H4 (cell line): ENCODE data around the gene SHROOM2. TPM values are rescaled to one million over a fixed set of nuclear protein-coding genes. Genes with fewer than 3 reads are reported as not detected.
"Not testable (repeated sequence)": the region's sequence is repeated elsewhere in the genome, so short reads cannot be mapped to it uniquely, and the experiment has no call there.

Experiments used
- DNase-seq: peaks from one replicate; pipeline ENCODE4 v3.0.0-alpha.2; 2015; ENCODE audit warnings: low spot score
- total RNA-seq: library from RNA; depleted of rRNA; stranded (reverse); fragments of >200 nt; shearing (Covaris generic); gene quantifications from 2 replicates; pipeline ENCODE4 v1.2.3, GENCODE V29; 2014; rRNA removed

The SHROOM2 gene, protein sequence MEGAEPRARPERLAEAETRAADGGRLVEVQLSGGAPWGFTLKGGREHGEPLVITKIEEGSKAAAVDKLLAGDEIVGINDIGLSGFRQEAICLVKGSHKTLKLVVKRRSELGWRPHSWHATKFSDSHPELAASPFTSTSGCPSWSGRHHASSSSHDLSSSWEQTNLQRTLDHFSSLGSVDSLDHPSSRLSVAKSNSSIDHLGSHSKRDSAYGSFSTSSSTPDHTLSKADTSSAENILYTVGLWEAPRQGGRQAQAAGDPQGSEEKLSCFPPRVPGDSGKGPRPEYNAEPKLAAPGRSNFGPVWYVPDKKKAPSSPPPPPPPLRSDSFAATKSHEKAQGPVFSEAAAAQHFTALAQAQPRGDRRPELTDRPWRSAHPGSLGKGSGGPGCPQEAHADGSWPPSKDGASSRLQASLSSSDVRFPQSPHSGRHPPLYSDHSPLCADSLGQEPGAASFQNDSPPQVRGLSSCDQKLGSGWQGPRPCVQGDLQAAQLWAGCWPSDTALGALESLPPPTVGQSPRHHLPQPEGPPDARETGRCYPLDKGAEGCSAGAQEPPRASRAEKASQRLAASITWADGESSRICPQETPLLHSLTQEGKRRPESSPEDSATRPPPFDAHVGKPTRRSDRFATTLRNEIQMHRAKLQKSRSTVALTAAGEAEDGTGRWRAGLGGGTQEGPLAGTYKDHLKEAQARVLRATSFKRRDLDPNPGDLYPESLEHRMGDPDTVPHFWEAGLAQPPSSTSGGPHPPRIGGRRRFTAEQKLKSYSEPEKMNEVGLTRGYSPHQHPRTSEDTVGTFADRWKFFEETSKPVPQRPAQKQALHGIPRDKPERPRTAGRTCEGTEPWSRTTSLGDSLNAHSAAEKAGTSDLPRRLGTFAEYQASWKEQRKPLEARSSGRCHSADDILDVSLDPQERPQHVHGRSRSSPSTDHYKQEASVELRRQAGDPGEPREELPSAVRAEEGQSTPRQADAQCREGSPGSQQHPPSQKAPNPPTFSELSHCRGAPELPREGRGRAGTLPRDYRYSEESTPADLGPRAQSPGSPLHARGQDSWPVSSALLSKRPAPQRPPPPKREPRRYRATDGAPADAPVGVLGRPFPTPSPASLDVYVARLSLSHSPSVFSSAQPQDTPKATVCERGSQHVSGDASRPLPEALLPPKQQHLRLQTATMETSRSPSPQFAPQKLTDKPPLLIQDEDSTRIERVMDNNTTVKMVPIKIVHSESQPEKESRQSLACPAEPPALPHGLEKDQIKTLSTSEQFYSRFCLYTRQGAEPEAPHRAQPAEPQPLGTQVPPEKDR (N-terminal part only)
- 2.5 and 3.6 TPM in 2 replicates for total RNA-seq

DNA sequence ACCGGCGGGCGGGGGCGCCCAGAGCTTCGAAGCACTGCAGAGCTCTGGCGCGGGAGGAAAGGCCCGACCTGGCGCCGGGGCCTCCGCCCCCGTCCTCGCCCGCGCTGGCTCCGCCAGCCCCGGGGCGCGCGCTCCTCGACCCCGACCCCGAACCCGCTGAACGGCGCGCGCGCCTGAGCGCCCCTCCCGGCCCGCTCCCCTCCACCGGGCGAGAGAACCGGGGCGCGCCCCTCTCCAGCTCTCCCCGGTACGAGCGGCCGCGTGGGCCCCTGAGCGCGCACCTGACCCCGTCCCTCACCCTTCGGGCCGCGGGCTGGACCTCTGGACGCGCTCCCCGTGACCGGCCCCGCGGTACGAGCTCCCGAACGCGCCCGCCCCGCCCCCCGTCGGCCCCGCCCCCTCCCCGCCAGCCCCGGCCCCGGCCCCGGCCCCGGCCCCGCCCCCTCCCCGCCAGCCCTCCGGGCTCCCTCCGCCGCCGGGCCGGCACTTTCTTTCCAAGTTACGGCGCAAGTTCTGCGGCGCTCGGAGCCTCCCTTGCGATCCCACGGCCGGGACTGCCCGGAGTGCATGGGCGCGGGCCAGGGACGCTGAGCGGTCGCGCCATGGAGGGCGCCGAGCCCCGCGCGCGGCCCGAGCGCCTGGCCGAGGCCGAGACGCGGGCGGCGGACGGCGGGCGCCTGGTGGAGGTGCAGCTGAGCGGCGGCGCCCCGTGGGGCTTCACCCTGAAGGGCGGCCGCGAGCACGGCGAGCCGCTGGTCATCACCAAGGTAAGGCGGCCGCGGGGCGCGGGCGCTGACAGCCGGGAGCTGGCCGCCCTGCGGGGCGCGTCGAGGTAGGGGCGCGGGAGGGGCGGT, at the start of gene SHROOM2:
Gene SHROOM2, plus strand, starts transcription at position 486 of the 854 bp plus-strand sequence. Its CDS starts 117 bp downstream, at position 603.
- DNase-seq, result no peak

DNA sequence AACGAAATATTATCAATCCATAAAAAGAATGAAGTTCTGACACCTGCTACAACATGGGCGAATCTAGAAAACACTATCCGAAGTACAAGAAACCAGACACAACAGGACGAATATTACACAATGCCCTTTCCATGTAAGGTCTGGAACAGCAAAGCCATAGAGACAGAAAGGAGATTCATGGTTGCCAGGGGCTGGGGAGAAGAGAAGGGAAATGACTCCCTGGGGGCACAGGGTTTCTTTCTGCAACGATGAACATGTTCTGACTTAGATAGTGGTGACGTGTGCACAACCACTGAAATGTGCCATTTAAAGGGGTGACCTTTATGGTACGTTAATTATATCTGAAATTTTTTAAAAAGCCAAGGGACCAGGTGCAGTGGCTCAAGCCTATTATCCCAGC, 48.9 kb upstream of the SHROOM2 start:
- DNase-seq, result no peak

DNA sequence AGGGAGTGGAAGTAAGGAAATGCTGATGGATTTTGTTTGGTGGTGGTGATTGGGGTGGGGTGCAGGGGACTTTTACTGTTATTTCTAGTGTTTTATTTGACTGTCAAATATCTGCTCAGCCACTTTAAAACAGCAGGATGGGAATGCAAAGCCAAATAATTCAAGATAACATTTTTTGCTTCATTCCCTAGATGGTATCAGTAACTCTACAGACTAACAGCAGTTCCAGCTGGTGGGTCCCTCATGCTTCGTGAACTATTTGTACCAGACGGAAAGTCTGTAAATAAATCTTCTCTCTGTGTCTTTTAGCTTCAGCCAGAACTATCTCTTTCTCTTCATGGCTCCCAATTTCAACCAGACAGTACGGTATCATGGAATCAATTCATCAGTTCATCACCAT, 48.1 kb upstream of the SHROOM2 start:
- no peak for DNase-seq

DNA sequence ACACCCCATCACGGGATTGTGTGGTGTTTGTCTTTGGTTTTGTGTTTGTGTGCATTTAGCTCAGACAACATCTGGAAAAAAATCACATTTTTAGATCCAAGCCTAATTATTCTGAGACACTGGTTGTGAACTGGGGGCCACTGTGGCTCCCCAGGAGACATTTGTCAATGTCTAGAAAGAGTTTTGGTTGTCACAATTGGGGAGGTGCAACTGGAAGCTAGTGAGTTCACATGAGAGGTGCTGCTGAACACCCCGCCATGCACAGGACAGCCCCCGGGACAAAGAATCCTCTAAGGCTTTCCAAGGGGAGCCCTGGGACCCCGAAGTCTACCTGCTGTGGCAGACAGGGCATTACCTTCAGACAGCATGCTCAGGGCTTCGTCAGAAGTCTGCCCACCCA, 47.1 kb upstream of the SHROOM2 start:
- DNase-seq, result no peak

DNA sequence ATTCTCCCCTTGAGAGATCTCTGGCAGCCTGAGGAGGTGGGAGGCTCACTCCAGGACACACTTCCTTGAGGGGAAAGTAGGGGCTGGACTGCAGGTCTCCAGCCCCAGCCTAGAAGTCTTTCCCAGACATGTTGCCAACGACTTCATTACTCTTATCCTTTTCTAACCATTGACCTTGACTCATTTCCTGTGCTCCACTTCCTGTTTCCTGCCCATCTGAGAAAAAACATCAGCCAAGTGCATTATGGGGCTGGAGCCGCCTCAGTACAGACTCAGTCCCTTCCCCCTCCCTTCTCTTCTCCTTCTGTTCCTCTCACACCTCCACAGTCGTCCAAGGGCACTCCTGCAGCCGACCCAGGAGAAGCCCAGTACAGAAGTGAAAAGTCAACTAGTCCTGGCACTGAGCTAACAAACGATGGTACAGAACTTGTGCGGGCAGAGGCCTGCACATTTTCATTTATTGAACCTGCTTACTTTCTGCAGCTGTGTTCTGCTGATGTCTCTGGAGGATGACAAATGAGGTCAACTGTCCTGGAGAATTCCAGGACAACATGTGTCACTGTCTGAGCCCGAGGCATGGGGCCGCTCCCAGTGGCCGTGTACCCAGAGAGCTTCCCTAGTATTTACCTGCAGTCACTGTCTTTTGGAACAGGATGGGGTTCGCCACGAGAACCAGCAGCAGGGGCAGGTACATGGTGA, 40.7 kb upstream of the SHROOM2 start:
- peak; percentile 23 for DNase-seq

DNA sequence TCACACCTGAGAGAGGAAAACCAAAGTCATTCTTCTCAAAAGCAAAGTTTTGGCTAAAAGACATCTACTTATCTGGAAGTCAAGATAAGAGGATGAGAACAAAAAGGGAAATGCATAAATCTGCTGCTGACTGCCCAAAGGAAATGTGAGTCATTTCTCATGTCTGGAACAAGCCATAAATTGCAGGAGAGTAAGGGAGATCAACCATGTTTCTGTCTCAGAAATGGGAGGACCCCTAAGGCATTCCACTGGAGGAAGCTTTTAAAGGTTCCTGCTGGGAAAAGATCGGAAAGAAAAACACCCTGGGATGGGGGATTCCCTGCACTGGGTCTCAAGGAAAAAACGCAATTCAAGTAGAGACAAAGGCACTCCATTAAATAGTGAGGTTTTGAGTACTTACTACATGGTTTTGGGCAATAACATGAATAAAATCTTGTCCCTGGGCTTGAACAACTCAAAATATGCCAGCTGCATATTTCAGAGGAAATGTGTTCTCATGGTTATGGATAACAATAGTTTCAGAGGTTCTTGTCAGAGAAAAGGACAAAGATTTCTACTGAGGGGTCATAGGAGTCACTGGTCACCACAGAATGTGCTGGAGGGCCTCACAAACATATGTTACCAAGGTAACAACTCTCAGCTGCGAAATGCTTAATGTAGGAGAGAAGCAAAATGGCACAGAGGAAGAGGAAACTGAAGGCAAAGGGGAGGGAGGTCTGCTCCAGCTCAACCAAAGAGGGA, 39.9 kb upstream of the SHROOM2 start:
- DNase-seq, result no peak

DNA sequence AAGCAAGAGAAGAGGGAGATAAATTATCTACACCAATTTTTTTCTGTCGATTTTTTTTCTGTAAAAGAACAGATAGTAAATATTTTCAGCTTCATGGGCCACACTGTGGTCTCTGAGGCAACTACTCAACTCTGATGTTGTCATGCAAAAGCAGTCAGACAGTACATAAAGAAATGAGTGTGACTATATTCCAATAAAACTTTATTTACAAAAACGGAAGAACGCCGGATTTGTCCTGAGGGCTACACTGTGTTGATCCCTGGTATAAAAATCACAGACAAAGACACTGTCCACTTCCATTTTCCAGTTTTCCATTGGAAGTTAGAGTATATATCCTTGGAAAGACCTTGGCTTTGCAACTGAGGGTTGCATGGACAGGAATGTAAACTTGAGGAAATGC, 38.6 kb upstream of the SHROOM2 start:
- DNase-seq, result no peak

DNA sequence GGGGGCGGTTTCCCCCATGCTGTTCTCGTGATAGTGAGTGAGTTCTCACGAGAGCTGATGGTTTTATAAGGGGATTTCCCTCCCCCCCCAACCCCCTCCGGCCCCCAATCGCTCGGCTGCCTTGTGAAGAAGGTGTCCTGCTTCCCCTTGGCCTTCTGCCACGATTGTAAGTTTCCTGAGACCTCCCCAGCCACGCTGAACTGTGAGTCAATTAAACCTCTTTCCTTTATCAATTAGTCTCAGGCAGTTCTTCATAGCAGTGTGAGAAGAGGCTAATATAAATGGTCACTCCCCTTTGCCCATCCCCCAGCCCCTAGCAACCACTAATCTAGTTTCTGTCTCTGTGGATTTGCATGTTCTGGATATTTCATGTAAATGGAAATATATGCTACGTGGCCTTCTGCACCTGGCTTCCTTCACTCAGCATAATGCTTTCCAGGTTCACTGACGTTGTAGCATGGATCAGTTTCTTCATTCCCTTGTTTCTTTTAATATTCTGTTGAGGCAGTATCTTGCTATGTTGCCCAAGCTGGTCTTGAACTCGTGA, 37.0 kb upstream of the SHROOM2 start:
- DNase-seq, result no peak

DNA sequence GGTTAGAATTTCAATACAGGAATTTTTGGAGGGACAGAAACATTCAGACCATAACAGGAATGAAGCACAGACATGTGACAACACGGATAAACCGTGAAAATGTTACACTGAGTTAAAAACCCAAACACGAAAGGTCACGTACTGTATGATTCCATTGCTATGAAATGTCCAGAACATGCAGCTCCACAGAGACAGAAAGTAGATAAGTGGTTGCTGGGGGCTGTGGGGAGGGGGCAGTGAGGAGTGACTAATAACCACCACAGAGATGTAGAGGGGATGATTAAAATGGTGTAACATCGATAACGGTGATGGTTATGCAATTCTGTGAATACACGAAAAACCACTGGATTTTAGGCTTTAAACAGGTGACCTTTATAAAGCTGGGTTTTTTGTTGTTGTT, 28.9 kb upstream of the SHROOM2 start:
- no peak for DNase-seq

DNA sequence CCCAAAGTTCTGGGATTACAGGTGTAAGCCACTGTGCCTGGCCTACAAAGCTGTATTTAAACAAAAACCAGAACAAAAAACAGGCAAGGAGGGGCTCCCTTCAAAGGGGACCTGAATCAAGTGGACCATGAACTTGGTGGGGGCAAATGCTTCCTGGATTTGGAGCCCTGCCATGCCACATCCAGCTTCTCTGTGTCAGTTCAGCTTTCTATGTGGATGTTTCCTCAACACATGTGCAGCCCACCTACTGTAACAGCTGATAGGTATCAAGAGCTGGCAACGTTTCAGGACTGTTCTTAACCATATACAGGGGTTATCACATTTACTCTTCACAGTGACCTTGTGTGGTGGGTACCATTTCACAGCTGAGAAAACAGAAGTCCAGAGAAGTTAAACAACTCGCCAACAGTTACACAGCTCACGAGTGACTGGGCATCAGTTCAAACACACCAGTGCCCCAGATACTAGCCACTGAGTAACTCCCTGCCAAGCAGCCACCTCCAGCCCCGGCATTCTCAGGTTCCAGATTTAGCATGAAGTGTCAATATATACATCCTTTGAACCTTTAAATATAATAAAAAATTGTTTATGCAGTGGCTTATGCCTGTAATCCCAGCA, 28.1 kb upstream of the SHROOM2 start:
- DNase-seq, result no peak

DNA sequence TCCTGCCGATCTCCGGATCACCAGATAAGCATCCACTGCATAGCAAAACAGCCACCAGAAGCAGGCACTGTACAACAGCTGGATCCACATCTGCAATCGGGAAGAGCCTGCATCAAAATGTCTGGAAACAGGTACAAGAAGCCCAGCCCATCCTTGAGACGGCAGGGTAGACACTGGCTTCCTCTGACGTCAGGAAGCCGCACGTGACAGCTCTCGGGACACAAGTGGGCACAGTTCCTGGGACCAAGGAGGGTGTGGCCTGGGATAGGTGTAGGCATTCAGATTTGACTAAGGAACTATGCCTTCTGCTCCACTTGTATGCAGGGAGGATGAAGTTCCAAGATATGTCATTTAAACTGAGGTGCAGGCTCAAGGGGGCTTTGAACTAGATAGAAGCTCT, 26.9 kb upstream of the SHROOM2 start:
- no peak for DNase-seq

DNA sequence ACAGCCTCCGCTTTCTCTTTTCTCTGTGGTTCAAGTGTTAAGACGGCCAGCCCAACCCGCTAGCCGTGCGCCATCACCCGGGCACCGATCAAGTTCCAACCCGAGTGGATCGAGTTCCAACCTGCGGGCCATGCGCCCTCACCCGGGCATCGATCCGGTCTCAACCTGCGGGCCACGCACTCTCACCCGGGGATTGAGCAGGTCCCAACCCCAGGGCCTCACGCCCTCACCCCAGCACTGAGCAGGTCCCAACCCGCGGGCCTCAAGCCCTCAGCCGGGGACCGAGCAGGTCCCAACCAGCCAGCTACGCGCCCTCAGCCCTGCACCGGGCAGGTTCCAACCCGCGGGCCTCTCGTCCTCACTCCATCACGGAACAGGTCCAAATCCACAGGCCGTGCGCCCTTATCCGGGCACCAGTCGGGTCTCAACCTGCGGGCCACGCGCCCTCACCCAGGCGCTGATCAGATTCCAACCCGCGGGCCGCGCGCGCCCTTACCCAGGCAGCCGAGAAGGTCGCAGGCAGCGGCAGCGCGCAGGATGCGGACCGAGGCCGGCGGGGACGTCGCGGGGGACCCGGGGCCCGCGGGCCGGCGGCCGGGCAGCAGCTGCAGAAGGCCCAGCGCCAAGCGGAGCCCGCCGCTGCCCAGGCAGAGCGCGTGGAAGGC, 21.0 kb upstream of the SHROOM2 start:
- no peak for DNase-seq

DNA sequence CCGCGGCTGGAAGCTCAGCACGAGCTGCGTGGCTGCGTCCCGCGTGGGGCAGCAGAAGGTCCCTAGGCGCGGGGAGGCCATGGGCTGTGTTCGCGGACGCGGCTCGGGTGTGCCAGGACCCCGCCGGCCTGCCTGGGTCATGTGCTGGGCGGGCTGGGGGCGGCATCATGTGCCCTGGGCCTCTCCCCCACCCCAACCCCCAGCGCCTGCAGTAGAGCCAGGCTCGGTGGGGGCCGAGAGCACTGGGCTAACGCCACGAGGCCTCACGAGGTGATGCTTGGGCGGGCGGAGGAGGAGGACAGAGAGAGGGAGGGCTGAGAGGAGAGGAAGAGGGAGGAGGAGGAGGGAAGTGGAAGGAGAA, 20.5 kb upstream of the SHROOM2 start, which contains the start of gene GPR143:
Gene GPR143, minus strand, starts transcription at position 111 of the 361 bp plus-strand sequence. Its CDS starts 30 bp downstream, at position 81.
- DNase-seq, result no peak

DNA sequence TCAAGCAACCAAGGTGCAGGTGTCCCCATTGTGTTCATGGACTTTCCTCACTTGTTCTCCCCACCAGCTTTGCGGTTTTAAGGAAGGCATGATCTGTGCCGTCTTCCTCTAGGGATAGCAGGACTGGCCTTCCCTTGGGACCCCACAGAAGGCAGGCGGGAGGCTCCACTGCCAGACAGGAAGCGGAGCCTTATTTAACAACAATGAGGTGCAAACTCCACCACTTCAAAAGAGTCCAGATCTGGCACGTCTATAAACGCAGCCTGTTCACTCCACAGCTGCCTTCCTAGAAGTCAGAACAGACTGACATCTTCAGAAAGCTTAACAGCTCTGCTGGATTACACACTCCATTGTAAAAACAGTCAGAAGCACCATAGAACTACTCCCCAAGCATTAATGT, 18.9 kb upstream of the SHROOM2 start:
- no peak for DNase-seq

DNA sequence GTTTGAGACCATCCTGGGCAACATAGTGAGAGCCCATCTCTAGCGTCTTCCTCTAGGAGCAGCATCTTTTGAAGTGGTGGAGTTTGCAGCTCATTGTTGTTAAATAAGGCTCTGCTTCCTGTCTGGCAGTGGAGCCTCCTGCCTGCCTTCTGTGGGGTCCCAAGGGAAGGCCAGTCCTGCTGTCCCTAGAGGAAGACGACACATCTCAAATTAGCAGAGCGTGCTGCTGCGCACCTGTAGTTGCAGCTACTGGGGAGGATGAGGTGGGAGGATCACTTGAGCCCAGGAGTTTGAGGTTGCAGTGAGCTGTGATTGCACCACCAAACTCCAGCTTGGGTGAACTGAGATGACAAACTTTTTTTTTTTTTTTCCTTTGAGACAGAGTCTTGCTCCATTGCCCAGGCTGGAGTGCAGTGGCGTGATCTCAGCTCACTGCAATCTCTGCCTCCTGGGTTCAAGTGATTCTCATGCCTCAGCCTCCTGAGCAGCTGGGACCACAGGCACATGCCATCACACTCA, 17.8 kb upstream of the SHROOM2 start:
- DNase-seq, result not testable (repeated sequence)

DNA sequence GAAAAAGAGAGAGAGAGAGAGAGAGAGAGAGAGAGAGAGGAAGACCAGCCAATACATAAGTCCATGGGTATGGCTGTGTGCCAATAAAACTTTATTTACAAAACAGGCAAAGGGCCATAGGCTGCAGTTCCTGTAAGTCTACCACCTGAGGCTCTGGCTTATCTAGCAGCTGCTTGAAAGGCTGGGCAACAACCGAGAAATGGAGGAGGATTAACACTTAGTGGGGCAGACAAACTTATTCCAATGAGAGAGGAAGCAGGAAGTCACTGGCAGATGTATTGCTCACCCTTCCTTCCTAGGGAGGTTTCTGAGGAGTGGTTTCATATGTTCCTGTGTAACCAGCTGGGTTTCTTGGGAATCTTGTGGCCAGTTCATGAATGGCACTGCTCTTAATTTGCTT, 15.9 kb upstream of the SHROOM2 start:
- DNase-seq, result peak; percentile 21

DNA sequence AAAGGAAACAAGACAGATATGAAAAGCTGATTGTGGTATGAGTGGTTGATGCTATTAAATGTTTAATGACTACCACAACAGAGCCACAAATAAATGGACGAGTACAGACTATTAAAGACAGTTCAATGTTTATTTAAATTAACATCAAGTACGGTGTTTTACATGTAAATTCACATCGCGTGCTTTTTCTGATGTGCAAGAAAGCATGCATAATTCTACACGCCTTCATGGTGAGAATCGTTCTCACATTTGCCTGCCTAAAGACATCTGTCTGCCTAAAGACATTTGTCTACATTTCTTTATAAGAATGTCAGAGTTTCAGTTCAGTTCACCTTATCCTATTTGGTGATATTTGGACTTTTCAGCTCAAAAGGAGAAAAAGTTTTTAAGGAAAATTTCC, 13.3 kb upstream of the SHROOM2 start:
- no peak for DNase-seq

DNA sequence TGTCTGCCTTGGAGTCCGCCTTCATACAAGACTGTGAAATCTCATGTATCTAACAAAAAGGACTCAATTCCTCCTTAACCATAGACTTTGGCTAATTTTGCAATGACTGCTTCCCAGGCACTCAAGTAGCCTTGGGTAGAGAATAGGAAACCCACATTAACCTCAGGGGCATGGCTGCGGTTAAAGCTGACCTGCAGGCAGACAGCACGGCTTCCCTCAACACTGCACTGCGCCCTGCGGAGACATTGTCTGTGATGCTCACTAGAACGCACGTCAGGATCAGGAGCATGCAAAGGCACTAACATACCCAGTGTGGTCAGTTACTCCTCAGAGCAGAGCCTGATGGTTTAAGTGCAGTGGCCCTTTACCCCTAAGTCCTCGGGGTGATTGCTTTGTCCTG, 10.3 kb upstream of the SHROOM2 start:
- DNase-seq, result no peak
